GM20431 (cell line): ENCODE results near the gene PANX3.
"Not testable (repeated sequence)": the region's sequence is repeated elsewhere in the genome, so short reads cannot be mapped to it uniquely, and the experiment has no call there.

Experiments
- in situ Hi-C: fragments of 300-500 bp; cut with MseI, MboI; formaldehyde crosslinking; loops from one replicate; pipeline ENCODE4 v1.15.0; 2020; ENCODE audit warnings: low sequenced_read_pairs; ENCODE audit not compliant: unreplicated experiment

Gene PANX3

GRCh38 chr11:124611064-124611463 lies at the start of gene PANX3:
Gene PANX3, plus strand, starts transcription at chr11:124611428. Its CDS starts 129 bp downstream, at chr11:124611557.
- in situ Hi-C loops: no loop called here

GRCh38 chr11:124569697-124570096 lies 41.5 kb upstream of the PANX3 start, which contains the start of gene OR8A1:
Gene OR8A1, plus strand, starts transcription at chr11:124569997. Its CDS starts 123 bp downstream, at chr11:124570120.
- in situ Hi-C loops: no loop called here

- in situ Hi-C loops: no loop called here
Measured at GRCh38 chr11:124570160-124570559, 41.1 kb upstream of the PANX3 start.

- in situ Hi-C loops: loop anchor here (25.0 kb wide), 1 partner anchor 491 kb away; no protein-coding TSS in a partner anchor
Measured at GRCh38 chr11:124577716-124578427, 33.4 kb upstream of the PANX3 start.

GRCh38 chr11:124578761-124579160 lies 32.5 kb upstream of the PANX3 start:
- in situ Hi-C loops: loop anchor here (25.0 kb wide), 1 partner anchor 491 kb away; no protein-coding TSS in a partner anchor

- in situ Hi-C loops: loop anchor here (10.0 to 25.0 kb wide), 2 partner anchors 167 to 495 kb away; no protein-coding TSS in a partner anchor
Measured at GRCh38 chr11:124581817-124582216, 29.4 kb upstream of the PANX3 start.

- in situ Hi-C loops: loop anchor here (10.0 to 25.0 kb wide), 2 partner anchors 168 to 495 kb away; no protein-coding TSS in a partner anchor
Measured at GRCh38 chr11:124582565-124582964, 28.7 kb upstream of the PANX3 start.

- in situ Hi-C loops: loop anchor here (10.0 to 25.0 kb wide), 2 partner anchors 169 to 496 kb away; no protein-coding TSS in a partner anchor
Measured at GRCh38 chr11:124583781-124584180, 27.4 kb upstream of the PANX3 start.

GRCh38 chr11:124584681-124585372 lies 26.4 kb upstream of the PANX3 start:
- in situ Hi-C loops: loop anchor here (10.0 to 25.0 kb wide), 2 partner anchors 170 to 498 kb away; no protein-coding TSS in a partner anchor

- in situ Hi-C loops: loop anchor here (10.0 to 25.0 kb wide), 2 partner anchors 172 to 499 kb away; no protein-coding TSS in a partner anchor
Measured at GRCh38 chr11:124586238-124586860, 24.9 kb upstream of the PANX3 start.

- in situ Hi-C loops: loop anchor here (25.0 kb wide), 1 partner anchor 504 kb away; no protein-coding TSS in a partner anchor
Measured at GRCh38 chr11:124591430-124591829, 19.8 kb upstream of the PANX3 start.

- in situ Hi-C loops: loop anchor here (25.0 kb wide), 1 partner anchor 505 kb away; no protein-coding TSS in a partner anchor
Measured at GRCh38 chr11:124592627-124593026, 18.6 kb upstream of the PANX3 start.

GRCh38 chr11:124595302-124595701 lies 15.9 kb upstream of the PANX3 start:
- in situ Hi-C loops: loop anchor here (25.0 kb wide), 1 partner anchor 508 kb away; no protein-coding TSS in a partner anchor

- in situ Hi-C loops: loop anchor here (25.0 kb wide), 1 partner anchor 510 kb away; no protein-coding TSS in a partner anchor
Measured at GRCh38 chr11:124597626-124598025, 13.6 kb upstream of the PANX3 start.

GRCh38 chr11:124600621-124601320 lies 10.5 kb upstream of the PANX3 start:
- in situ Hi-C loops: no loop called here

- in situ Hi-C loops: no loop called here
Measured at GRCh38 chr11:124602193-124602592, 9.0 kb upstream of the PANX3 start.

GRCh38 chr11:124602723-124603122 lies 8.5 kb upstream of the PANX3 start:
- in situ Hi-C loops: not testable (repeated sequence)

- in situ Hi-C loops: no loop called here
Measured at GRCh38 chr11:124605719-124606118, 5.5 kb upstream of the PANX3 start.

- in situ Hi-C loops: no loop called here
Measured at GRCh38 chr11:124608147-124608546, 3.1 kb upstream of the PANX3 start.
